GM15510 (cell line): ENCODE measurements around the gene STEAP1B.

Experiments
- POLR2A ChIP-seq: IDR thresholded peaks from 3 replicates; pipeline ENCODE4 v1.6.1; 2011; ENCODE audit warnings: borderline replicate concordance; ENCODE audit not compliant: insufficient read length; ENCODE audit errors: extremely low read depth

Gene STEAP1B

GRCh38 chr7:22433710-22434460 lies 66.1 kb downstream of the STEAP1B start:
- no peak for TF ChIP-seq POLR2A

- TF ChIP-seq POLR2A: no peak
These were observed 67.7 kb downstream of the STEAP1B start for GRCh38 chr7:22432203-22432718.

- TF ChIP-seq POLR2A: no peak
These were observed 69.5 kb downstream of the STEAP1B start for GRCh38 chr7:22430457-22430856.

- no peak for TF ChIP-seq POLR2A
These were observed 70.6 kb downstream of the STEAP1B start for GRCh38 chr7:22429386-22429785.

- no peak for TF ChIP-seq POLR2A
These were observed 72.1 kb downstream of the STEAP1B start for GRCh38 chr7:22427855-22428254.

GRCh38 chr7:22427104-22427503 lies 72.9 kb downstream of the STEAP1B start:
- no peak for TF ChIP-seq POLR2A

GRCh38 chr7:22426463-22427094 lies 73.4 kb downstream of the STEAP1B start:
- no peak for TF ChIP-seq POLR2A

GRCh38 chr7:22425361-22425760 lies 74.6 kb downstream of the STEAP1B start:
- TF ChIP-seq POLR2A: no peak

- TF ChIP-seq POLR2A: no peak
These were observed 77.0 kb downstream of the STEAP1B start for GRCh38 chr7:22422831-22423615.

GRCh38 chr7:22420973-22421635 lies 78.9 kb downstream of the STEAP1B start:
- no peak for TF ChIP-seq POLR2A

- no peak for TF ChIP-seq POLR2A
These were observed 80.0 kb downstream of the STEAP1B start for GRCh38 chr7:22420008-22420407.

- no peak for TF ChIP-seq POLR2A
These were observed 80.5 kb downstream of the STEAP1B start for GRCh38 chr7:22419488-22419887.

- no peak for TF ChIP-seq POLR2A
These were observed 81.5 kb downstream of the STEAP1B start for GRCh38 chr7:22418251-22419046.

- no peak for TF ChIP-seq POLR2A
These were observed 82.1 kb downstream of the STEAP1B start for GRCh38 chr7:22417841-22418240.
